AG04450 (cell line): ENCODE results near the gene CUZD1. TPM values are rescaled to one million over a fixed set of nuclear protein-coding genes. Genes with fewer than 3 reads are reported as not detected.

Source experiments
- CTCF ChIA-PET: fragments of 300-600, 350-600 bp; formaldehyde crosslinking; extraction: SDS; loops from one replicate; lab custom pipeline; 2022; ENCODE audit warnings: antibody characterized with exemption, inconsistent platforms; lab: Charles Lee
- POLR2A ChIA-PET: fragments of 350-600 bp; formaldehyde crosslinking; extraction: SDS; loops from one replicate; lab custom pipeline; 2021; ENCODE audit warnings: antibody characterized with exemption, inconsistent platforms; lab: Yijun Ruan, JAX
- DNase-seq: peaks from one replicate; pipeline ENCODE4 v3.0.0-alpha.2; 2011; ENCODE audit warnings: low read depth, low spot score
- H3K27ac ChIP-seq: one replicate; pipeline ENCODE4 v1.5.1; 2012; ENCODE audit warnings: low read depth, low read length, control low read depth
- H3K27me3 ChIP-seq: one replicate; pipeline ENCODE4 v1.6.0; 2012; ENCODE audit warnings: low read length; ENCODE audit not compliant: control insufficient read depth, insufficient read depth
- H3K4me3 ChIP-seq: 2 replicates; pipeline ENCODE4 v1.5.1; 2011; ENCODE audit warnings: mild to moderate bottlenecking, low read depth, low read length, control low read depth
- H3K9me3 ChIP-seq: 2 replicates; pipeline ENCODE4 v1.5.1; 2012; ENCODE audit warnings: low read length; ENCODE audit not compliant: control insufficient read depth, insufficient read depth
- CTCF ChIP-seq: IDR thresholded peaks from 2 replicates; pipeline ENCODE4 v1.5.1; 2011; ENCODE audit warnings: low read depth, low read length, control low read depth, inconsistent platforms
- polyA plus RNA-seq: library from polyadenylated mRNA; depleted of rRNA; stranded (reverse); fragments of >200 nt; gene quantifications from 2 replicates; pipeline ENCODE4 v1.2.3, GENCODE V29; 2011

CUZD1 gene
- polyA plus RNA-seq, 1 experiment: 1.5 TPM

- ChIA-PET POLR2A (no interaction called here), CTCF (no interaction called here)
- Histone ChIP-seq H3K9me3 (no peaks in the 10 kb centered on the region), H3K4me3 (no peak overlapping the region), H3K27ac (no peak overlapping the region), H3K27me3 (no peaks in the 10 kb centered on the region)
- no peak for DNase-seq
- no peak for TF ChIP-seq CTCF
Observed at GRCh38 chr10:122855745-122856144, 10.1 kb upstream of the CUZD1 start.

- TF ChIP-seq CTCF: no peak
- no peak for DNase-seq
- peak overlapping the region; percentile 74 for H3K27ac ChIP-seq
- H3K4me3 ChIP-seq: no peak overlapping the region
- H3K27me3 ChIP-seq: no peaks in the 10 kb centered on the region
- H3K9me3 ChIP-seq: no peaks in the 10 kb centered on the region
- ChIA-PET CTCF (interaction anchor here (1.2 kb wide), 1 partner anchor 126 kb away, joined by 4 read pairs; no protein-coding TSS in a partner anchor), POLR2A (no interaction called here)
Observed at GRCh38 chr10:122854648-122855047, 9.0 kb upstream of the CUZD1 start.

DNA sequence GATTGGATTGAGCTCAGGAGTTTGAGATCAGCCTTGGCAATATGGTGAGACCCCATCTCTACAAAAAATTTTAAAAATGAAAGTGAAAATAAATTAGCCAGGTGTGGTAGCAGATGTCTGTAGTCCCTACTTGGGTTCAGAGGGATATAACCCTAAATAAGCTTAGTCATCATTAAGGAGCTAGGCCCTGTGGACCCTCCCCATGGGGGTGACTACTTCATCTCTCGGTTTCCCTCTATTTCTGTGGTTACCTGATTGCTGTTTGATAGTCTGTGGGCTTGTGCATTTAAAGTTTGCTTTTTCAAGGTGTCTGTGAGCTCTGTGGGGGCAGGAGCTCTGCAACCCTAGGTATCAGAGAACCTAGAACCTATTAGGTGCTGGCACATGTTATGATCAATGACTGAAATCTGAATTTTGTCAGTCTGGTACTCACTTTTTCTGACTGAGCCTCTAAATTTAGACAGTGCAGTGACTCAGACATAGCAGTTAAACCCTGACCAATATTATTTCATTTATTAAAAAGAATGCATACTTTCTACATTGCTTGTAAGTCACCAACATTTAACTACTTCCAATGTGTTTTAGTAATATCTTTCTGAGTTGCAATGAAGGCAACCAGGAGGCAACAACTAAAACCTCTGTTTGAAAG, 8.1 kb upstream of the CUZD1 start:
- H3K27ac ChIP-seq: peak overlapping the region; percentile 74
- no peaks in the 10 kb centered on the region for H3K27me3 ChIP-seq
- TF ChIP-seq CTCF: no peak
- no peak overlapping the region for H3K4me3 ChIP-seq
- CTCF ChIA-PET: interaction anchor here (1.2 kb wide), 1 partner anchor 127 kb away, joined by 4 read pairs; no protein-coding TSS in a partner anchor
- POLR2A ChIA-PET: no interaction called here
- no peak for DNase-seq
- H3K9me3 ChIP-seq: no peaks in the 10 kb centered on the region

- H3K27me3 ChIP-seq: no peaks in the 10 kb centered on the region
- no peaks in the 10 kb centered on the region; the same call in 1 of the 2 replicates for H3K9me3 ChIP-seq
- ChIA-PET POLR2A (no interaction called here), CTCF (no interaction called here)
- no peak for DNase-seq
- no peak overlapping the region for H3K4me3 ChIP-seq
- no peak overlapping the region for H3K27ac ChIP-seq
- no peak for TF ChIP-seq CTCF
Observed at GRCh38 chr10:122852261-122852660, 6.6 kb upstream of the CUZD1 start.

GRCh38 chr10:122850705-122851640, 5.3 kb upstream of the CUZD1 start:
- TF ChIP-seq CTCF: no peak
- Histone ChIP-seq H3K9me3 (no peaks in the 10 kb centered on the region; the same call in 1 of the 2 replicates), H3K27me3 (no peaks in the 10 kb centered on the region), H3K4me3 (no peak overlapping the region), H3K27ac (no peak overlapping the region)
- ChIA-PET CTCF (no interaction called here), POLR2A (interaction anchor here (0.7 kb wide), 1 partner anchor 17 kb away, joined by 3 read pairs; no protein-coding TSS in a partner anchor)
- no peak for DNase-seq
